H9 (cell line): ENCODE results near the gene PALM3. TPM values are rescaled to one million over a fixed set of nuclear protein-coding genes. Genes with fewer than 3 reads are reported as not detected.

Experiments
- DNase-seq: peaks from one replicate; pipeline ENCODE4 v3.0.0-alpha.2; 2017
- H2AFZ ChIP-seq: one replicate; pipeline ENCODE4 v1.6.1; 2013; ENCODE audit warnings: mild to moderate bottlenecking, low read length, control low read depth, moderate library complexity
- H2AK5ac ChIP-seq: 2 replicates; pipeline ENCODE4 v1.6.1; 2013; ENCODE audit warnings: low read length, control low read depth, mixed read lengths; ENCODE audit not compliant: insufficient read length
- H2BK120ac ChIP-seq: one replicate; pipeline ENCODE4 v1.6.1; 2013; ENCODE audit warnings: low read depth, mild to moderate bottlenecking, low read length, control low read depth, inconsistent platforms; ENCODE audit not compliant: poor library complexity, severe bottlenecking
- H2BK12ac ChIP-seq: 2 replicates; pipeline ENCODE4 v1.6.1; 2013; ENCODE audit warnings: low read length, control low read depth, mixed read lengths, low read depth; ENCODE audit not compliant: insufficient read length
- H2BK15ac ChIP-seq: 2 replicates; pipeline ENCODE4 v1.6.1; 2013; ENCODE audit warnings: low read depth, low read length, control low read depth
- H2BK20ac ChIP-seq: one replicate; pipeline ENCODE4 v1.6.1; 2013; ENCODE audit warnings: low read depth, mild to moderate bottlenecking, low read length, control low read depth, inconsistent platforms; ENCODE audit not compliant: poor library complexity, severe bottlenecking
- H2BK5ac ChIP-seq: 2 replicates; pipeline ENCODE4 v1.6.1; 2013; ENCODE audit warnings: low read length, control low read depth, mixed read lengths; ENCODE audit not compliant: insufficient read length
- H3K14ac ChIP-seq: 2 replicates; pipeline ENCODE4 v1.6.1; 2013; ENCODE audit warnings: low read length, control low read depth; ENCODE audit not compliant: insufficient read depth
- H3K18ac ChIP-seq: 2 replicates; pipeline ENCODE4 v1.6.1; 2013; ENCODE audit warnings: low read depth, mild to moderate bottlenecking, mixed read lengths, low read length, control low read depth; ENCODE audit not compliant: insufficient read length
- H3K23ac ChIP-seq: 2 replicates; pipeline ENCODE4 v1.6.1; 2013; ENCODE audit warnings: low read length, control low read depth, mixed read lengths, low read depth; ENCODE audit not compliant: insufficient read length
- H3K23me2 ChIP-seq: 2 replicates; pipeline ENCODE4 v1.6.1; 2013; ENCODE audit warnings: low read depth, mild to moderate bottlenecking, mixed read lengths, low read length, control low read depth; ENCODE audit not compliant: insufficient read length, poor library complexity, severe bottlenecking
- H3K27ac ChIP-seq: 2 replicates; pipeline ENCODE4 v1.5.1; 2013; ENCODE audit warnings: low read length, control low read depth, mixed read lengths, low read depth; ENCODE audit not compliant: insufficient read length
- H3K27me3 ChIP-seq: 2 replicates; pipeline ENCODE4 v1.6.1; 2013; ENCODE audit warnings: low read length, control low read depth, inconsistent platforms; ENCODE audit not compliant: insufficient read depth
- H3K4ac ChIP-seq: 2 replicates; pipeline ENCODE4 v1.6.1; 2013; ENCODE audit warnings: low read depth, mild to moderate bottlenecking, control low read depth, inconsistent platforms, low read length, moderate library complexity
- H3K4me1 ChIP-seq: 2 replicates; pipeline ENCODE4 v1.6.1; 2013; ENCODE audit warnings: low read length, control low read depth, inconsistent platforms; ENCODE audit not compliant: insufficient read depth
- H3K4me2 ChIP-seq: 2 replicates; pipeline ENCODE4 v1.6.1; 2013; ENCODE audit warnings: low read length, control low read depth, mixed read lengths; ENCODE audit not compliant: insufficient read length, insufficient read depth
- H3K56ac ChIP-seq: 2 replicates; pipeline ENCODE4 v1.6.1; 2013; ENCODE audit warnings: low read depth, mild to moderate bottlenecking, mixed read lengths, low read length, control low read depth; ENCODE audit not compliant: insufficient read length
- H3K79me1 ChIP-seq: 2 replicates; pipeline ENCODE4 v1.6.1; 2013; ENCODE audit warnings: low read depth, mild to moderate bottlenecking, moderate library complexity, low read length, control low read depth, inconsistent platforms; ENCODE audit not compliant: insufficient read depth, poor library complexity, severe bottlenecking
- H3K79me2 ChIP-seq: 2 replicates; pipeline ENCODE4 v1.6.1; 2013; ENCODE audit warnings: low read length, control low read depth, inconsistent platforms; ENCODE audit not compliant: insufficient read depth
- H3K9ac ChIP-seq: 2 replicates; pipeline ENCODE4 v1.6.1; 2013; ENCODE audit warnings: low read length, control low read depth, mixed read lengths; ENCODE audit not compliant: insufficient read length; ENCODE audit errors: extremely low read depth
- H3K9me3 ChIP-seq: one replicate; pipeline ENCODE4 v1.6.1; 2013; ENCODE audit warnings: low read depth, low read length, inconsistent platforms; ENCODE audit not compliant: control insufficient read depth
- H3T11ph ChIP-seq: one replicate; pipeline ENCODE4 v1.6.1; 2013; ENCODE audit warnings: mild to moderate bottlenecking, low read length, control low read depth, inconsistent platforms
- H4K20me1 ChIP-seq: one replicate; pipeline ENCODE4 v1.6.1; 2013; ENCODE audit not compliant: control insufficient read depth, insufficient read length, insufficient read depth
- H4K5ac ChIP-seq: 2 replicates; pipeline ENCODE4 v1.6.1; 2013; ENCODE audit warnings: low read depth, mild to moderate bottlenecking, mixed read lengths, low read length, control low read depth; ENCODE audit not compliant: insufficient read length
- H4K8ac ChIP-seq: replicated peaks from 2 replicates; pipeline ENCODE4 v1.6.1; 2013; ENCODE audit warnings: low read length, control low read depth, mixed read lengths, low read depth; ENCODE audit not compliant: insufficient read length
- H4K91ac ChIP-seq: 2 replicates; pipeline ENCODE4 v1.6.1; 2013; ENCODE audit warnings: low read depth, mild to moderate bottlenecking, moderate library complexity, mixed read lengths, low read length, control low read depth; ENCODE audit not compliant: insufficient read length
- H3K27ac Mint-ChIP-seq, 3 experiments: 2 replicates in 2 of 3; 3 replicates in 1 of 3; pipeline ENCODE4 v1.8.0; 2020 to 2021; ENCODE audit warnings: mixed read lengths in 3 of 3, mild to moderate bottlenecking in 1 of 3, moderate library complexity in 1 of 3
- H3K27me3 Mint-ChIP-seq: 2 replicates; pipeline ENCODE4 v1.8.0; 2021; ENCODE audit warnings: low read depth, mild to moderate bottlenecking, moderate library complexity, mixed read lengths
- H3K36me3 Mint-ChIP-seq, 3 experiments: 2 replicates in 2 of 3; 3 replicates in 1 of 3; pipeline ENCODE4 v1.8.0; 2020 to 2021; ENCODE audit warnings: low read depth in 3 of 3, mixed read lengths in 3 of 3; ENCODE audit not compliant: insufficient read depth in 1 of 3
- H3K4me1 Mint-ChIP-seq, 2 experiments: 2 replicates each; pipeline ENCODE4 v1.8.0; 2020; ENCODE audit warnings: mixed read lengths in 2 of 2
- H3K4me3 Mint-ChIP-seq, 2 experiments: 2 replicates in 1 of 2; 3 replicates in 1 of 2; pipeline ENCODE4 v1.8.0; 2020 to 2021; ENCODE audit warnings: mild to moderate bottlenecking in 2 of 2, mixed read lengths in 2 of 2, moderate library complexity in 1 of 2
- H3K9me3 Mint-ChIP-seq, 2 experiments: 2 replicates in 1 of 2; 3 replicates in 1 of 2; pipeline ENCODE4 v1.8.0; 2020; ENCODE audit warnings: mild to moderate bottlenecking in 2 of 2, mixed read lengths in 2 of 2, moderate library complexity in 1 of 2
- CTCF ChIP-seq: fragments of 200-600 bp; sonication (generic); conservative IDR thresholded peaks from 3 replicates; pipeline ENCODE4 v1.8.0; 2021; ENCODE audit warnings: antibody characterized with exemption, mild to moderate bottlenecking
- WGBS: extraction: QIAGEN DNeasy Blood & Tissue Kit; methylation state at CpG from one replicate; pipeline ENCODE4 v1.1.7; 2013; ENCODE audit warnings: missing lambda C conversion rate, low lambda C conversion rate, mixed read lengths; ENCODE audit not compliant: insufficient read length; ENCODE audit errors: extremely low coverage; 5-methylcytosine and 5-hydroxymethylcytosine counted together
- total RNA-seq: library from RNA; stranded (reverse); gene quantifications from 2 replicates; pipeline ENCODE4 v1.2.1, GENCODE V29; 2021

The PALM3 gene
- total RNA-seq, 1 experiment from 2014 or later = 11.5 TPM

- Histone ChIP-seq H4K20me1 (no peaks in the 10 kb centered on the region), H3K27me3 (peaks cover 8% of the 10 kb centered on the region), H3K9me3 (no peaks in the 10 kb centered on the region), H2BK5ac (no peak overlapping the region), H3K23ac (no peak overlapping the region), H2BK12ac (no peak overlapping the region), H3K4me2 (no peak overlapping the region), H4K91ac (no peak overlapping the region), H2BK120ac (no peak overlapping the region), H2AK5ac (no peak overlapping the region), H3K23me2 (peaks cover 6% of the 10 kb centered on the region), H3K4me1 (no peaks in the 10 kb centered on the region; the same call in 1 of the 2 replicates), H3K79me1 (no peaks in the 10 kb centered on the region), H3K56ac (no peak overlapping the region), H3K4ac (no peak overlapping the region), H2BK20ac (no peak overlapping the region), H4K5ac (no peak overlapping the region), H2AFZ (no peak overlapping the region), H3T11ph (no peak overlapping the region), H4K8ac (no peak overlapping the region), H2BK15ac (no peak overlapping the region), H3K79me2 (no peaks in the 10 kb centered on the region), H3K27ac (no peak overlapping the region), H3K9ac (no peak overlapping the region), H3K18ac (no peak overlapping the region), H3K14ac (no peak overlapping the region)
- WGBS = no CpG with 5 or more reads among the region's 15 CpGs
- Mint-ChIP-seq H3K27ac (no peak overlapping the region), H3K9me3 (no peaks in the 10 kb centered on the region; a peak in 2 of 5 replicates), H3K27me3 (peaks cover 46% of the 10 kb centered on the region), H3K36me3 (peaks cover 0 to 2% (median 0%) of the 10 kb centered on the region in 3 experiments; a peak in 2 of 7 replicates), H3K4me3 (peak overlapping the region in 1 of 2 experiments; percentile 93; a peak in 3 of 5 replicates), H3K4me1 (peaks cover 9 to 23% of the 10 kb centered on the region in 2 experiments)
- TF ChIP-seq CTCF = peak; percentile 85
- peak; percentile 61 for DNase-seq
Observed at GRCh38 chr19:14059093-14059480, 2.8 kb downstream of the PALM3 start.
